LoVo (cell line): Measurements from ENCODE around the gene LSAMP.

Experiments
- DNase-seq: peaks from one replicate; pipeline ENCODE4 v3.0.0-alpha.2; 2016; ENCODE audit warnings: low spot score

The LSAMP gene

GRCh38 chr3:116285781-116286421 is 159.4 kb downstream of the LSAMP start:
- no peak for DNase-seq

- DNase-seq = no peak
These were observed 163.8 kb downstream of the LSAMP start for GRCh38 chr3:116281313-116282143.

- DNase-seq = no peak
These were observed 165.1 kb downstream of the LSAMP start for GRCh38 chr3:116280130-116280740.

- no peak for DNase-seq
These were observed 168.6 kb downstream of the LSAMP start for GRCh38 chr3:116276675-116277074.

GRCh38 chr3:116270056-116270455 is 175.2 kb downstream of the LSAMP start:
- no peak for DNase-seq

- no peak for DNase-seq
These were observed 178.2 kb downstream of the LSAMP start for GRCh38 chr3:116267116-116267515.

GRCh38 chr3:116265976-116266584 is 179.2 kb downstream of the LSAMP start:
- DNase-seq = no peak

- no peak for DNase-seq
These were observed 180.0 kb downstream of the LSAMP start for GRCh38 chr3:116265320-116265695.

GRCh38 chr3:116264546-116265319 is 180.6 kb downstream of the LSAMP start:
- no peak for DNase-seq

GRCh38 chr3:116263842-116264545 is 181.3 kb downstream of the LSAMP start:
- DNase-seq = no peak

- DNase-seq = no peak
These were observed 184.8 kb downstream of the LSAMP start for GRCh38 chr3:116260491-116260890.

- no peak for DNase-seq
These were observed 185.3 kb downstream of the LSAMP start for GRCh38 chr3:116259984-116260383.

GRCh38 chr3:116256843-116257485 is 188.3 kb downstream of the LSAMP start:
- DNase-seq = no peak

- DNase-seq = no peak
These were observed 190.7 kb downstream of the LSAMP start for GRCh38 chr3:116254541-116254940.

- no peak for DNase-seq
These were observed 191.8 kb downstream of the LSAMP start for GRCh38 chr3:116253511-116253910.

GRCh38 chr3:116247605-116248004 is 197.7 kb downstream of the LSAMP start:
- DNase-seq = no peak

GRCh38 chr3:116246406-116246980 is 198.8 kb downstream of the LSAMP start:
- DNase-seq = no peak

GRCh38 chr3:116242825-116243224 is 202.5 kb downstream of the LSAMP start:
- DNase-seq = no peak

GRCh38 chr3:116241677-116242076 is 203.6 kb downstream of the LSAMP start:
- no peak for DNase-seq

- no peak for DNase-seq
These were observed 205.0 kb downstream of the LSAMP start for GRCh38 chr3:116240261-116240660.
